DOHH2 (cell line): Measurements from ENCODE around the gene SSNA1.

Source experiments
- H3F3A ChIP-seq: fragments of 200-600 bp; sonication (generic), shearing (Covaris generic); 2 replicates; pipeline ENCODE4 v1.6.0; 2016; ENCODE audit warnings: antibody characterized with exemption, mild to moderate bottlenecking; ENCODE audit not compliant: control insufficient read depth, insufficient read depth
- H3K27ac ChIP-seq: fragments of 200-600 bp; sonication (generic); 2 replicates; pipeline ENCODE4 v1.5.1; 2014; ENCODE audit warnings: low read depth, mild to moderate bottlenecking, low read length, moderate library complexity
- H3K27me3 ChIP-seq: fragments of 200-600 bp; sonication (generic); 2 replicates; pipeline ENCODE4 v1.6.1; 2014; ENCODE audit warnings: mild to moderate bottlenecking, low read length, mixed read lengths; ENCODE audit not compliant: control insufficient read depth
- H3K36me3 ChIP-seq: fragments of 200-600 bp; sonication (generic); 2 replicates; pipeline ENCODE4 v1.6.1; 2014; ENCODE audit warnings: mild to moderate bottlenecking, low read length, moderate library complexity, mixed read lengths; ENCODE audit not compliant: control insufficient read depth
- H3K4me1 ChIP-seq: fragments of 200-600 bp; sonication (generic); 2 replicates; pipeline ENCODE4 v1.6.1; 2014; ENCODE audit warnings: mild to moderate bottlenecking, low read length, mixed read lengths; ENCODE audit not compliant: control insufficient read depth
- H3K4me2 ChIP-seq: fragments of 200-600 bp; sonication (generic); 2 replicates; pipeline ENCODE4 v1.6.0; 2014; ENCODE audit warnings: mild to moderate bottlenecking, low read length, moderate library complexity
- H3K4me3 ChIP-seq: fragments of 200-600 bp; sonication (generic); 2 replicates; pipeline ENCODE4 v1.5.1; 2014; ENCODE audit warnings: mild to moderate bottlenecking, low read length, mixed read lengths
- H3K79me2 ChIP-seq: fragments of 200-600 bp; sonication (generic); 2 replicates; pipeline ENCODE4 v1.6.1; 2014; ENCODE audit warnings: mild to moderate bottlenecking, low read length, mixed read lengths; ENCODE audit not compliant: control insufficient read depth
- H3K9me2 ChIP-seq: fragments of 200-600 bp; sonication (generic); replicated peaks from 2 replicates; pipeline ENCODE4 v1.6.1; 2014; ENCODE audit warnings: mild to moderate bottlenecking, low read length, mixed read lengths; ENCODE audit not compliant: control insufficient read depth
- H3K9me3 ChIP-seq: fragments of 200-600 bp; sonication (generic); 2 replicates; pipeline ENCODE4 v1.6.1; 2014; ENCODE audit warnings: antibody characterized with exemption, low read length, mixed read lengths; ENCODE audit not compliant: control insufficient read depth, insufficient read depth
- H4K20me1 ChIP-seq: fragments of 200-600 bp; sonication (generic); 2 replicates; pipeline ENCODE4 v1.6.0; 2014; ENCODE audit warnings: low read depth, mild to moderate bottlenecking, antibody characterized with exemption, low read length, moderate library complexity; ENCODE audit not compliant: control insufficient read depth, insufficient read depth
- EZH2phosphoT487 ChIP-seq: fragments of 200-600 bp; sonication (generic); IDR thresholded peaks from 2 replicates; pipeline ENCODE4 v1.6.1; 2017; ENCODE audit warnings: borderline replicate concordance, mild to moderate bottlenecking, antibody characterized with exemption, low read length, moderate library complexity, mixed read lengths
- TF ChIP-seq, protein P1 (sequence below): fragments of 200-600 bp; sonication (generic); IDR thresholded peaks from one replicate; pipeline ENCODE4 v1.5.1; 2014; ENCODE audit warnings: antibody characterized with exemption, mild to moderate bottlenecking, low read depth, low read length; ENCODE audit not compliant: poor library complexity, severe bottlenecking

SSNA1 gene

DNA sequence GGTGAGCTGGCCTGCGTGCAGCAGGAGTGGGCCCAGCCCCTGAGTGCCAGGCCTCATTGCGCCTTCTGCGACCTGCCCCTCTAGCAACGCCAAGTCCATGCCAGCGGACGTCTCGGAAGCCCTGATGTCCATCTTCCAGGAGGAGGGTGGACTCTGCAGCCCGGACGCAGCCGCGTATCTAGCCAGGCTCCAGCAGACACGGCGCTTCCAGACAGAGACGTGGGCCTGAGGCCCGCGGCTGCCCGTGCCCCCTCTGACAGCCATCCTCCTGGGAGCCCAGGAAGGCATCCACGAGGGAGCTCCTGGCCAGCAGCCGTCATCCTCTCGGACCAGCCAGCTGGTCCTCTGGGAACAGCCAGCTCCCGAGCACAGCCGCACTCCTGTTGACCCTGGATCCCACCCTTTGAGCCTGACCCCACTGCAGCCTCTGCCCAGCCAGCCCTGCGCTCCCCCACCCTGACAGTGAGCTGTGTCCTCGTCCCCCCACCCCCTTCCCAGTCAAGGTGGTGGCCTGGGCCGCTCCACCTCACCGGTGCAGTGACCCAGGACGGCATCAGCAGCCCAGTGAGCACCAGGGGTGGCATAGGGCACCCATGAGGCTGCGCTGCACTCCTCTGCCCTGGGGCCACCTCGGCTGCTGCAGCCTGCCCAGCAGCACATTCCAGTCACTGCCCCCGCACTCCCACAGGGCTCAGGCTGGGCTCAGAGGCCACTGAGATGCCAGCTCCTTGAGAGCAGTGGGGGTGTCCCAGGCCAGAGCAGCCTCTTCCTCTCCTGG lies 27.9 kb downstream of the SSNA1 start:
- Histone ChIP-seq H3K27me3 (no peaks in the 10 kb centered on the region), H3K36me3 (peaks cover 34% of the 10 kb centered on the region), H3K79me2 (no peaks in the 10 kb centered on the region), H3K9me3 (no peaks in the 10 kb centered on the region), H3F3A (no peaks in the 10 kb centered on the region; the same call in 1 of the 2 replicates), H3K9me2 (no peaks in the 10 kb centered on the region), H3K27ac (no peak overlapping the region), H3K4me2 (no peak overlapping the region), H3K4me3 (no peak overlapping the region), H3K4me1 (no peaks in the 10 kb centered on the region), H4K20me1 (no peaks in the 10 kb centered on the region)
- TF ChIP-seq EZH2phosphoT487: no peak
- TF ChIP-seq, protein P1, sequence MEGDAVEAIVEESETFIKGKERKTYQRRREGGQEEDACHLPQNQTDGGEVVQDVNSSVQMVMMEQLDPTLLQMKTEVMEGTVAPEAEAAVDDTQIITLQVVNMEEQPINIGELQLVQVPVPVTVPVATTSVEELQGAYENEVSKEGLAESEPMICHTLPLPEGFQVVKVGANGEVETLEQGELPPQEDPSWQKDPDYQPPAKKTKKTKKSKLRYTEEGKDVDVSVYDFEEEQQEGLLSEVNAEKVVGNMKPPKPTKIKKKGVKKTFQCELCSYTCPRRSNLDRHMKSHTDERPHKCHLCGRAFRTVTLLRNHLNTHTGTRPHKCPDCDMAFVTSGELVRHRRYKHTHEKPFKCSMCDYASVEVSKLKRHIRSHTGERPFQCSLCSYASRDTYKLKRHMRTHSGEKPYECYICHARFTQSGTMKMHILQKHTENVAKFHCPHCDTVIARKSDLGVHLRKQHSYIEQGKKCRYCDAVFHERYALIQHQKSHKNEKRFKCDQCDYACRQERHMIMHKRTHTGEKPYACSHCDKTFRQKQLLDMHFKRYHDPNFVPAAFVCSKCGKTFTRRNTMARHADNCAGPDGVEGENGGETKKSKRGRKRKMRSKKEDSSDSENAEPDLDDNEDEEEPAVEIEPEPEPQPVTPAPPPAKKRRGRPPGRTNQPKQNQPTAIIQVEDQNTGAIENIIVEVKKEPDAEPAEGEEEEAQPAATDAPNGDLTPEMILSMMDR: no peak

DNA sequence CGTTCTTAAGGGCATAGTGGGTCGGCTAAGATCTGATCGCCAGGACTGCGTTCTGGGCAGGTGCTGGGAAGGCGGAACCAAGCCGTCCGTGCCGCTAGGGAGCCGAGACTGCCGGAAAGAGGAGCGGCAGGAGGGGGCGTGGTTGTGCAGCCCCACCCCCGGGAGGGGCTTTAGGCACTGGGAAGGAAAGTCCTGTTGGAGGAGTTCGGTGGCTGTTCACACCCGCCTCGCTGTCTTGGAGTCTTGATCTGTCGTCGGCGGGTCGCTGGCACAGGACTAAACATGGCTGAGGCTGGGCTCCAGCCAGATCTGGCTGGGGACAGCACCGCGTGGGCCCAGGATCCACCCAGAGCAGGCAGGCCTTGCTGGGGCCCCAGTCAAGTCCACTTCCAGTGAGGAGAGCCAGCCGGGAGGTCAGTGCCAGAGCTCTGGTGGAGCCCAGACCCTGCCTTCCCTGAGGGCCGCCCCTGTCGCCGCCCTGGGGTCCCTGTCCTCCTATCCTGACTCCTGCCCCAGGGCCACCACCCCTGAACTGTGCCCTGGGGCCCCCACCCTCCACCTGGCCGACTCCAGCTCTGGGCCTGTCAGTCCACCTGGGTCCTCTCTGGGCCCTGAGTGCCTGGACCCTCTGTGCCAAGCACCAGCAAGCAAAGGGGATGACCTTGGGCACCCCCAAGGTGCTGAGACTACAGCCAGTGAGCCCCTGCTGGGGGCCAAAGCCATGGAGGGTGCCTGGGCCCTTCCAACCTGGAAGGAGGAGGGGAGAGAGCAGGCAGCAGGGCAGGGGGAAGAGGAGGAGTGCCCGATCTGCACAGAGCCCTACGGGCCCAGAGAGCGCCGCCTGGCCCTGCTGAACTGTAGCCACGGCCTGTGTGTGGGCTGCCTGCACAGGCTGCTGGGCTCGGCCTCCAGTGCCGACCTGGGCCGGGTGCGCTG lies 29.1 kb downstream of the SSNA1 start:
- Histone ChIP-seq H3K4me2 (no peak overlapping the region), H3K4me3 (no peak overlapping the region), H4K20me1 (no peaks in the 10 kb centered on the region), H3K4me1 (peaks cover 3% of the 10 kb centered on the region), H3K79me2 (no peaks in the 10 kb centered on the region), H3K9me2 (no peaks in the 10 kb centered on the region), H3K9me3 (no peaks in the 10 kb centered on the region), H3K27ac (no peak overlapping the region), H3K27me3 (no peaks in the 10 kb centered on the region), H3F3A (no peaks in the 10 kb centered on the region; the same call in 1 of the 2 replicates), H3K36me3 (peaks cover 30% of the 10 kb centered on the region)
- TF ChIP-seq, protein P1: no peak
- TF ChIP-seq EZH2phosphoT487: no peak

DNA sequence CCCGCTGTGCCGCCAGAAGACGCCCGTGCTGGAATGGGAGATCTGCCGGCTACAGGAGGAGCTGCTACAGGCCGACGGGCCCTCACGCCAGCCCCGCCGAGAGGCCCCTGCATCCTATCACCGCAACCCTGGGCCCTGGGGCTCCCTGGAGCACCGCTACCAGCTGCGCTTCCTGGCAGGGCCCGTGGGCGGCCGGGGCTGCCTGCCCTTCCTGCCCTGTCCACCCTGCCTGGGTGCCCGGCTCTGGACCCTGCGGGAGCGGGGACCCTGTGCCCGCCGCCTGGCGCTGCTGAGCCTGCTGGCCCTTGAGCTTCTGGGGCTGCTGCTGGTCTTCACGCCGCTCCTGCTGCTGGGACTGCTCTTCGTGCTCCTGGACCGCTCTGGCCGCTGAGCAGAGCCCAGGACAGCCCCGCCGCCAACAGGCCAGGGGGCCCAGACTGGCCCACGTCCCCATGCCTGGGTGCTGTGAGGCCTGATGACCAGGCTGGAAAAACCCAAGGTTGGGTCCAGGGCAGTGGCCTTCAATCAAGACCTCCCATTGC lies 29.8 kb downstream of the SSNA1 start:
- no peaks in the 10 kb centered on the region for H3K9me3 ChIP-seq
- H3K79me2 ChIP-seq: no peaks in the 10 kb centered on the region
- H3K4me1 ChIP-seq: peaks cover 10% of the 10 kb centered on the region
- H3K9me2 ChIP-seq: no peaks in the 10 kb centered on the region
- H4K20me1 ChIP-seq: no peaks in the 10 kb centered on the region
- H3K36me3 ChIP-seq: peaks cover 25% of the 10 kb centered on the region
- H3K4me3 ChIP-seq: no peak overlapping the region
- H3K4me2 ChIP-seq: no peak overlapping the region
- H3K27me3 ChIP-seq: no peaks in the 10 kb centered on the region
- H3F3A ChIP-seq: no peaks in the 10 kb centered on the region; the same call in 1 of the 2 replicates
- TF ChIP-seq, protein P1: no peak
- no peak for TF ChIP-seq EZH2phosphoT487
- H3K27ac ChIP-seq: no peak overlapping the region
